ENCODE data around the gene CFC1.
"Not testable (repeated sequence)": the region's sequence is repeated elsewhere in the genome, so short reads cannot be mapped to it uniquely, and the experiment has no call there.

Gene CFC1

GRCh38 chr2:130598463-130598862 lies 912 bp downstream of the CFC1 start:
- H3K4me1 ChIP-seq (ENCODE audit: control insufficient read depth, insufficient read depth, low read length); H3K27ac ChIP-seq (ENCODE audit: low read length); H3K36me3 ChIP-seq (ENCODE audit: control insufficient read depth, insufficient read depth, low read length); H3K4me3 ChIP-seq (ENCODE audit: low read length); H3K27me3 ChIP-seq (ENCODE audit: control insufficient read depth, insufficient read depth, low read length); DNase-seq (ENCODE audit: low read depth, low spot score); H3K9me3 ChIP-seq (ENCODE audit: control insufficient read depth, insufficient read depth, low read length): not testable (repeated sequence)
- WGBS (ENCODE audit: insufficient coverage, insufficient read length): no CpG with 5 or more reads among the region's 15 CpGs

GRCh38 chr2:130597994-130598393 lies 1.4 kb downstream of the CFC1 start:
- H3K9me3 ChIP-seq (ENCODE audit: control insufficient read depth, insufficient read depth, low read length); DNase-seq (ENCODE audit: low read depth, low spot score); H3K4me3 ChIP-seq (ENCODE audit: low read length): not testable (repeated sequence)

GRCh38 chr2:130596757-130597156 lies 2.6 kb downstream of the CFC1 start:
- not testable (repeated sequence) for H3K27ac ChIP-seq (ENCODE audit: low read length); H3K36me3 ChIP-seq (ENCODE audit: control insufficient read depth, insufficient read depth, low read length); H3K27me3 ChIP-seq (ENCODE audit: control insufficient read depth, insufficient read depth, low read length); H3K9me3 ChIP-seq (ENCODE audit: control insufficient read depth, insufficient read depth, low read length); H3K4me3 ChIP-seq (ENCODE audit: low read length); DNase-seq (ENCODE audit: low read depth, low spot score); H3K4me1 ChIP-seq (ENCODE audit: control insufficient read depth, insufficient read depth, low read length)
- no CpG with 5 or more reads among the region's 6 CpGs for WGBS (ENCODE audit: insufficient coverage, insufficient read length)

More at GRCh38 chr2:130597994-130598393, 1.4 kb downstream of the CFC1 start:
- H3K4me1 ChIP-seq (ENCODE audit: control insufficient read depth, insufficient read depth, low read length); H3K36me3 ChIP-seq (ENCODE audit: control insufficient read depth, insufficient read depth, low read length); H3K27me3 ChIP-seq (ENCODE audit: control insufficient read depth, insufficient read depth, low read length); H3K27ac ChIP-seq (ENCODE audit: low read length): not testable (repeated sequence)
- no CpG with 5 or more reads among the region's 22 CpGs for WGBS (ENCODE audit: insufficient coverage, insufficient read length)

- H3K27ac ChIP-seq (ENCODE audit: low read length); H3K4me3 ChIP-seq (ENCODE audit: low read length); H3K27me3 ChIP-seq (ENCODE audit: control insufficient read depth, insufficient read depth, low read length); H3K9me3 ChIP-seq (ENCODE audit: control insufficient read depth, insufficient read depth, low read length); H3K4me1 ChIP-seq (ENCODE audit: control insufficient read depth, insufficient read depth, low read length); DNase-seq (ENCODE audit: low read depth, low spot score); H3K36me3 ChIP-seq (ENCODE audit: control insufficient read depth, insufficient read depth, low read length): not testable (repeated sequence)
- WGBS (ENCODE audit: insufficient coverage, insufficient read length): no CpG with 5 or more reads among the region's 4 CpGs
Measured at GRCh38 chr2:130594011-130594410, 5.4 kb downstream of the CFC1 start.

GRCh38 chr2:130592791-130593414 lies 6.5 kb downstream of the CFC1 start:
- not testable (repeated sequence) for H3K4me1 ChIP-seq (ENCODE audit: control insufficient read depth, insufficient read depth, low read length); H3K27me3 ChIP-seq (ENCODE audit: control insufficient read depth, insufficient read depth, low read length); H3K9me3 ChIP-seq (ENCODE audit: control insufficient read depth, insufficient read depth, low read length); DNase-seq (ENCODE audit: low read depth, low spot score); H3K4me3 ChIP-seq (ENCODE audit: low read length); H3K36me3 ChIP-seq (ENCODE audit: control insufficient read depth, insufficient read depth, low read length); H3K27ac ChIP-seq (ENCODE audit: low read length)
- WGBS (ENCODE audit: insufficient coverage, insufficient read length): no CpG with 5 or more reads among the region's 40 CpGs

GRCh38 chr2:130590842-130591359 lies 8.5 kb downstream of the CFC1 start:
- not testable (repeated sequence) for H3K9me3 ChIP-seq (ENCODE audit: control insufficient read depth, insufficient read depth, low read length); H3K36me3 ChIP-seq (ENCODE audit: control insufficient read depth, insufficient read depth, low read length); H3K27ac ChIP-seq (ENCODE audit: low read length); H3K27me3 ChIP-seq (ENCODE audit: control insufficient read depth, insufficient read depth, low read length); H3K4me1 ChIP-seq (ENCODE audit: control insufficient read depth, insufficient read depth, low read length); DNase-seq (ENCODE audit: low read depth, low spot score); H3K4me3 ChIP-seq (ENCODE audit: low read length)
- no CpG with 5 or more reads among the region's 7 CpGs for WGBS (ENCODE audit: insufficient coverage, insufficient read length)

- H3K4me1 ChIP-seq (ENCODE audit: control insufficient read depth, insufficient read depth, low read length); DNase-seq (ENCODE audit: low read depth, low spot score); H3K4me3 ChIP-seq (ENCODE audit: low read length); H3K27me3 ChIP-seq (ENCODE audit: control insufficient read depth, insufficient read depth, low read length); H3K27ac ChIP-seq (ENCODE audit: low read length); H3K36me3 ChIP-seq (ENCODE audit: control insufficient read depth, insufficient read depth, low read length); H3K9me3 ChIP-seq (ENCODE audit: control insufficient read depth, insufficient read depth, low read length): not testable (repeated sequence)
- no CpG with 5 or more reads among the region's 8 CpGs for WGBS (ENCODE audit: insufficient coverage, insufficient read length)
Measured at GRCh38 chr2:130590170-130590841, 9.1 kb downstream of the CFC1 start.

GRCh38 chr2:130588688-130589458 lies 10.5 kb downstream of the CFC1 start:
- H3K9me3 ChIP-seq (ENCODE audit: control insufficient read depth, insufficient read depth, low read length); H3K27ac ChIP-seq (ENCODE audit: low read length); H3K36me3 ChIP-seq (ENCODE audit: control insufficient read depth, insufficient read depth, low read length); DNase-seq (ENCODE audit: low read depth, low spot score); H3K4me3 ChIP-seq (ENCODE audit: low read length); H3K27me3 ChIP-seq (ENCODE audit: control insufficient read depth, insufficient read depth, low read length); H3K4me1 ChIP-seq (ENCODE audit: control insufficient read depth, insufficient read depth, low read length): not testable (repeated sequence)
- WGBS (ENCODE audit: insufficient coverage, insufficient read length): no CpG with 5 or more reads among the region's 11 CpGs

GRCh38 chr2:130584726-130585125 lies 14.6 kb downstream of the CFC1 start:
- no CpG with 5 or more reads among the region's 4 CpGs for WGBS (ENCODE audit: insufficient coverage, insufficient read length)
- H3K36me3 ChIP-seq (ENCODE audit: control insufficient read depth, insufficient read depth, low read length); H3K27me3 ChIP-seq (ENCODE audit: control insufficient read depth, insufficient read depth, low read length); H3K4me1 ChIP-seq (ENCODE audit: control insufficient read depth, insufficient read depth, low read length); DNase-seq (ENCODE audit: low read depth, low spot score); H3K9me3 ChIP-seq (ENCODE audit: control insufficient read depth, insufficient read depth, low read length); H3K27ac ChIP-seq (ENCODE audit: low read length); H3K4me3 ChIP-seq (ENCODE audit: low read length): not testable (repeated sequence)

GRCh38 chr2:130583582-130583981 lies 15.8 kb downstream of the CFC1 start:
- H3K4me1 ChIP-seq (ENCODE audit: control insufficient read depth, insufficient read depth, low read length); H3K36me3 ChIP-seq (ENCODE audit: control insufficient read depth, insufficient read depth, low read length); H3K27me3 ChIP-seq (ENCODE audit: control insufficient read depth, insufficient read depth, low read length); H3K9me3 ChIP-seq (ENCODE audit: control insufficient read depth, insufficient read depth, low read length); H3K4me3 ChIP-seq (ENCODE audit: low read length); H3K27ac ChIP-seq (ENCODE audit: low read length); DNase-seq (ENCODE audit: low read depth, low spot score): not testable (repeated sequence)
- no CpG with 5 or more reads among the region's 7 CpGs for WGBS (ENCODE audit: insufficient coverage, insufficient read length)
